MCF 10A (cell line): ENCODE results near the gene DIO3. TPM values are rescaled to one million over a fixed set of nuclear protein-coding genes. Genes with fewer than 3 reads are reported as not detected.
A peak's percentile ranks its signal among the peaks of the same experiment; 100 is the strongest.

Experiments used
- BruUV-seq: library from RNA; stranded (reverse); fragments of 400-500 nt; replicated peaks from 2 replicates; lab custom pipeline; 2021; lab: Mats Ljungman, UMichigan
- CTCF ChIA-PET: fragments of 300-600 bp; sonication (Branson Sonifier 250); formaldehyde crosslinking; extraction: SDS; loops from one replicate; lab custom pipeline; 2021; ENCODE audit warnings: antibody characterized with exemption, inconsistent platforms; lab: Yijun Ruan, JAX
- POLR2A ChIA-PET: fragments of 300-600, 350-650 bp; sonication (Branson Sonifier 250); formaldehyde crosslinking; extraction: SDS; loops from one replicate; lab custom pipeline; 2020; ENCODE audit warnings: antibody characterized with exemption, inconsistent platforms; lab: Yijun Ruan, JAX
- DNase-seq: peaks from one replicate; pipeline ENCODE4 v3.0.0-alpha.2; 2018; ENCODE audit not compliant: unreplicated experiment
- H3K27ac Mint-ChIP-seq: one replicate; pipeline ENCODE4 v1.8.0; 2022; ENCODE audit warnings: mild to moderate bottlenecking, low read depth, mixed read lengths; ENCODE audit not compliant: unreplicated experiment
- H3K27me3 Mint-ChIP-seq: one replicate; pipeline ENCODE4 v1.8.0; 2022; ENCODE audit warnings: mixed read lengths; ENCODE audit not compliant: insufficient read depth, unreplicated experiment
- H3K36me3 Mint-ChIP-seq: one replicate; pipeline ENCODE4 v1.8.0; 2022; ENCODE audit warnings: mild to moderate bottlenecking, moderate library complexity, mixed read lengths; ENCODE audit not compliant: insufficient read depth, unreplicated experiment
- H3K4me1 Mint-ChIP-seq: one replicate; pipeline ENCODE4 v1.8.0; 2022; ENCODE audit warnings: mixed read lengths; ENCODE audit not compliant: insufficient read depth, unreplicated experiment
- H3K4me3 Mint-ChIP-seq: one replicate; pipeline ENCODE4 v1.8.0; 2022; ENCODE audit warnings: mild to moderate bottlenecking, moderate library complexity, mixed read lengths; ENCODE audit not compliant: unreplicated experiment
- H3K9me3 Mint-ChIP-seq: one replicate; pipeline ENCODE4 v1.8.0; 2022; ENCODE audit warnings: mixed read lengths; ENCODE audit not compliant: unreplicated experiment
- intact Hi-C: fragments of 100-400 bp; cut with micrococcal nuclease; formaldehyde crosslinking; loops from 2 replicates; pipeline ENCODE4 v1.14.1; 2022
- total RNA-seq: library from RNA; stranded (reverse); gene quantifications from 2 replicates; pipeline ENCODE4 v1.2.3, GENCODE V29; 2022
- TF ChIP-seq, protein P1 (sequence below): fragments of 200-600 bp; IDR thresholded peaks from one replicate; pipeline ENCODE4 v1.8.0; 2022; ENCODE audit warnings: antibody characterized with exemption, mild to moderate bottlenecking; ENCODE audit not compliant: unreplicated experiment

The DIO3 gene
- total RNA-seq, 1 experiment from 2014 or later, result not detected

DNA sequence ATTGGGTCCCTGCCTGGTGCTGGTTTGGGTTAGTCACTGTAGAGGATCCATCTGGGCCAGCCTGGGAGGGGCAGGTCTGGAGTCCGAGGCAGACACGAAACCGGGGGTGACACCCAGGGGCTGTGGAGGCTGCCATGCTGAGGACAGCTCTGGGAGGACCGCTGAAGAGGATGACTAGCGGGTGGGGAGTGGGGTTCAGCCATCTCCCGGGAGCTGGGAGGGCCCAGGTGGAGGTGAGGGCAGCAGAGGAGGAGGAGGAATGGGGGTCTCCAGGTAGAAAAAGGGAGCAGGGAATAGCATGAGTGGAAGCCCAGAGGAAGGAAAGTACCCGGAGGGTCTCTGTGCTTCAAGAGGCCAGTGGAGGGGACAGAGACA lies 4.0 kb upstream of the DIO3 start:
- DNase-seq, result no peak
- Mint-ChIP-seq H3K27me3 (peaks cover 2% of the 10 kb centered on the region), H3K4me1 (peaks cover 13% of the 10 kb centered on the region), H3K27ac (no peak overlapping the region), H3K36me3 (no peaks in the 10 kb centered on the region), H3K4me3 (no peak overlapping the region), H3K9me3 (no peaks in the 10 kb centered on the region)
- POLR2A ChIA-PET, result no interaction called here
- CTCF ChIA-PET, result interaction anchor here (0.6 to 0.7 kb wide), 2 partner anchors 427 to 920 kb away, joined by 3 read pairs; no protein-coding TSS in a partner anchor
- TF ChIP-seq, protein P1, sequence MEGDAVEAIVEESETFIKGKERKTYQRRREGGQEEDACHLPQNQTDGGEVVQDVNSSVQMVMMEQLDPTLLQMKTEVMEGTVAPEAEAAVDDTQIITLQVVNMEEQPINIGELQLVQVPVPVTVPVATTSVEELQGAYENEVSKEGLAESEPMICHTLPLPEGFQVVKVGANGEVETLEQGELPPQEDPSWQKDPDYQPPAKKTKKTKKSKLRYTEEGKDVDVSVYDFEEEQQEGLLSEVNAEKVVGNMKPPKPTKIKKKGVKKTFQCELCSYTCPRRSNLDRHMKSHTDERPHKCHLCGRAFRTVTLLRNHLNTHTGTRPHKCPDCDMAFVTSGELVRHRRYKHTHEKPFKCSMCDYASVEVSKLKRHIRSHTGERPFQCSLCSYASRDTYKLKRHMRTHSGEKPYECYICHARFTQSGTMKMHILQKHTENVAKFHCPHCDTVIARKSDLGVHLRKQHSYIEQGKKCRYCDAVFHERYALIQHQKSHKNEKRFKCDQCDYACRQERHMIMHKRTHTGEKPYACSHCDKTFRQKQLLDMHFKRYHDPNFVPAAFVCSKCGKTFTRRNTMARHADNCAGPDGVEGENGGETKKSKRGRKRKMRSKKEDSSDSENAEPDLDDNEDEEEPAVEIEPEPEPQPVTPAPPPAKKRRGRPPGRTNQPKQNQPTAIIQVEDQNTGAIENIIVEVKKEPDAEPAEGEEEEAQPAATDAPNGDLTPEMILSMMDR, result no peak
- intact Hi-C loops, result loop anchor here (5.0 kb wide), 1 partner anchor 320 kb away; no protein-coding TSS in a partner anchor
- BruUV-seq, result no TSS peak

DNA sequence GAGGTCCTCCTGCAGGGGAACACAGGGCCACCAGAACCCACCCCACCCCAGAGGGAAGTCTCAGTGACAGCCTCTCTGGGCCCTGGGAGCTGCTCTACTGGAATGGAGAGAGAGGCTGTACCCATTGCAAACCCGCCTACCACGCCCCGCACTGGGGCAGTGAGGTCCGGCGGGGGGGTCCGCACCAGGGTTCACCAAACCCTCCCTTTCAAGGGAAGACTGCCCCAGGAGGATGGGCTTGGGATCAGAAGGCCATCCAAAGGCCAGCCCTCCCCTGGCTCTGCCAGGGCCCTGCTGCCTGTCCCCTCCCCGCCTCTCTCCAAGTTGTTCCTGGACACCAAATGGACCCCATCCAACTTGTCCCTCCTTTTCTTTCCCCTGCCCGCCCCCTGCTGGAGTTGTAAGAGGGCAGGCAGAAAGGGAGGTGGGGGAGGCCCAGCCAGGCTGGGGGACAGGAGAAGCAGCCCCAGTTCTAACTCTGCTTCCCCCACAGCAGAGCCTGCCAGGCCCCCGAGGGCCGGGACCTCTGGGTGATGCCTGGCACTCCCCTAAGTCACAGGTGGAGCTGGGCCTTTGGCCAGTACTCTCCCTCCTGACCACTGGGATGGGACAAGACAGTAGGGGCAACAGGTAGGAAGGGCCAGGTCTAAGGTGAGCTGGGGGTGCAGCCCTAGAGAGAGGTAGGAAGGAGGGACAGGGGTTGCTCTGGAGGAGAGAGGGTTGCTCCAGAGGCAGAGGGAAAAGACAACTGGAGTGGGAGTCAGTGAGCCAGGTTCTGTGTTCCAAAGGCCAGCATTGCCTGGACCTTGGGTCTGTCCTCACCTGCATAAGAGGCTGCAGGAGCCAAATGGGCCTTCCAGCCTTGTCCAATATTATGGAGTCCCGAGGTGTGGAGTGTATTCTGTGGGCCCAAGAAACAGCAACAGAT lies 3.2 kb upstream of the DIO3 start:
- no peaks in the 10 kb centered on the region for H3K36me3 Mint-ChIP-seq
- H3K4me1 Mint-ChIP-seq, result peaks cover 13% of the 10 kb centered on the region
- BruUV-seq, result no TSS peak
- CTCF ChIA-PET, result interaction anchor here (0.6 to 0.7 kb wide), 2 partner anchors 428 to 920 kb away, joined by 3 read pairs; no protein-coding TSS in a partner anchor
- no peak overlapping the region for H3K27ac Mint-ChIP-seq
- intact Hi-C loops, result loop anchor here (5.0 kb wide), 1 partner anchor 321 kb away; no protein-coding TSS in a partner anchor
- POLR2A ChIA-PET, result no interaction called here
- no peaks in the 10 kb centered on the region for H3K9me3 Mint-ChIP-seq
- H3K4me3 Mint-ChIP-seq, result no peak overlapping the region
- peak; percentile 37 for DNase-seq
- TF ChIP-seq, protein P1, result no peak
- peaks cover 9% of the 10 kb centered on the region for H3K27me3 Mint-ChIP-seq

DNA sequence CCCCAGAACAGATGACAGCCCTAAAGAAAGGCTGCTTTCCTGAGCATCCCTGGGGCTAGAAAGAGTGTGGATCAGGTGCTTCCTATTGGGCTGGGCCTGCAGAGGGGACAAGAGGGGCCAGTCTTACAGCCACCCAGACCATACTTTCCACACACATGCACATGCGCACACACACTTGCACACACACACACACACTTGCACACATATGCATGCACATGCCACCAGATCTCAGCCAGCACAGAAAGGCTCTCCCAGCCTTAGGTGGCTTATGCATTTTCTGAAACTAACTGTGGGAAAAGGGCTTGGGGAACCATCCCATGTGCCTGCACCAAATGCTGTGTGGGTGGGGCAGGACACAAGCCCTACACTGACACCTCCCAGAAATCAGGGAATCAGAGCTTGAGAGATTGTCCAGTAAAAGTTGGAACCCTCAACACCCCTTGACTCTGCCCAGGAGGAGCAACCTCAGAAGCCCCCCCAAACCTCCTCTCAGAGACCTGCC lies 2.5 kb upstream of the DIO3 start:
- H3K27me3 Mint-ChIP-seq, result peaks cover 17% of the 10 kb centered on the region
- CTCF ChIA-PET, result no interaction called here
- BruUV-seq, result no TSS peak
- POLR2A ChIA-PET, result no interaction called here
- H3K4me3 Mint-ChIP-seq, result no peak overlapping the region
- TF ChIP-seq, protein P1, result no peak
- H3K9me3 Mint-ChIP-seq, result no peaks in the 10 kb centered on the region
- intact Hi-C loops, result loop anchor here (5.0 kb wide), 1 partner anchor 321 kb away; no protein-coding TSS in a partner anchor
- no peaks in the 10 kb centered on the region for H3K36me3 Mint-ChIP-seq
- H3K4me1 Mint-ChIP-seq, result peaks cover 13% of the 10 kb centered on the region
- no peak for DNase-seq
- H3K27ac Mint-ChIP-seq, result no peak overlapping the region

DNA sequence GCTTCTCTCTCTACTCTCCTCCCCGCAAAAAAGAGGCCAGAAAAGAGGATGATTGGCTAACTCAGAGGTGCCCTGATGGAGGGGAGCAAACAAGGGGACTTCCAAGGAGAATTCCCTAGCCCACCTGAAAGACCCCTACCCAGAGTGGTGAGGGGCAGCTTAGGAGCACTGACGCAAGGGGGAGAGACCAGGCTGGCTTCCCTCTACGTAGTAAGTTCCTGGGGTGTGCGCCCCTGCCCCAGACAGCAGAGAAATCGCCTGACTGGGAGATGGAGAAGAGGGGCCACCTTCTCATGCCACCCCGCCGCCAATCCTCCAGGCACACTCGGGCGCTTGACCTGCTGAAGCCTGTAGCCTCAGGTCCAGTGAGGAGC lies 2.1 kb upstream of the DIO3 start:
- CTCF ChIA-PET, result no interaction called here
- Mint-ChIP-seq H3K27ac (no peak overlapping the region), H3K27me3 (peaks cover 21% of the 10 kb centered on the region), H3K9me3 (no peaks in the 10 kb centered on the region), H3K4me1 (peaks cover 13% of the 10 kb centered on the region), H3K4me3 (no peak overlapping the region), H3K36me3 (no peaks in the 10 kb centered on the region)
- POLR2A ChIA-PET, result no interaction called here
- BruUV-seq, result no TSS peak
- TF ChIP-seq, protein P1, result no peak
- intact Hi-C loops, result loop anchor here (5.0 kb wide), 1 partner anchor 322 kb away; no protein-coding TSS in a partner anchor
- DNase-seq, result no peak
